HepG2 (cell line): ENCODE data around the gene ANKRD35. TPM values are rescaled to one million over a fixed set of nuclear protein-coding genes. Genes with fewer than 3 reads are reported as not detected.

Experiments used
- ATF1 ChIP-seq: IDR thresholded peaks from 2 replicates; pipeline ENCODE4 v1.6.1; 2016; ENCODE audit warnings: mild to moderate bottlenecking, control low read depth
- DDIT3 ChIP-seq: sonication (generic); formaldehyde crosslinking; IDR thresholded peaks from 2 replicates; pipeline ENCODE4 v1.4.0; 2020; ENCODE audit warnings: mild to moderate bottlenecking, missing genetic modification reagents
- DR1 ChIP-seq: sonication (generic); formaldehyde crosslinking; IDR thresholded peaks from 2 replicates; pipeline ENCODE4 v1.8.0; 2021; ENCODE audit warnings: mild to moderate bottlenecking, missing genetic modification reagents, inconsistent platforms
- ELF3 ChIP-seq: IDR thresholded peaks from 2 replicates; pipeline ENCODE4 v1.6.1; 2016; ENCODE audit warnings: missing genetic modification reagents, missing compliant biosample characterization
- GFI1 ChIP-seq: sonication (generic); formaldehyde crosslinking; IDR thresholded peaks from 2 replicates; pipeline ENCODE4 v1.5.0; 2020; ENCODE audit warnings: missing genetic modification reagents, mild to moderate bottlenecking, borderline replicate concordance
- GLMP ChIP-seq: sonication (generic); formaldehyde crosslinking; IDR thresholded peaks from 2 replicates; pipeline ENCODE4 v1.9.0; 2021; ENCODE audit warnings: missing genetic modification reagents, mild to moderate bottlenecking, borderline replicate concordance
- HDAC6 ChIP-seq: fragments of 200-600 bp; sonication (generic); IDR thresholded peaks from 2 replicates; pipeline ENCODE4 v1.7.0; 2017; ENCODE audit warnings: mild to moderate bottlenecking, antibody characterized with exemption, low read length, low read depth
- HMG20A ChIP-seq: IDR thresholded peaks from 2 replicates; pipeline ENCODE4 v1.6.1; 2016; ENCODE audit warnings: borderline replicate concordance
- NPAS2 ChIP-seq: sonication (generic); formaldehyde crosslinking; IDR thresholded peaks from 2 replicates; pipeline ENCODE4 v1.8.0; 2022; ENCODE audit warnings: mild to moderate bottlenecking, missing genetic modification reagents, borderline replicate concordance
- NRL ChIP-seq: sonication (generic); formaldehyde crosslinking; IDR thresholded peaks from 2 replicates; pipeline ENCODE4 v1.5.0; 2020; ENCODE audit warnings: missing genetic modification reagents, mild to moderate bottlenecking, moderate library complexity, borderline replicate concordance
- PAX8 ChIP-seq: sonication (generic); formaldehyde crosslinking; IDR thresholded peaks from 2 replicates; pipeline ENCODE4 v1.8.0; 2022; ENCODE audit warnings: mild to moderate bottlenecking, missing genetic modification reagents, borderline replicate concordance
- PHF5A ChIP-seq: IDR thresholded peaks from one replicate; pipeline ENCODE4 v1.6.1; 2018; ENCODE audit warnings: low read depth, missing genetic modification reagents; ENCODE audit not compliant: unreplicated experiment
- SMC3 ChIP-seq: IDR thresholded peaks from 2 replicates; pipeline ENCODE4 v1.6.1; 2011; ENCODE audit warnings: low read length, improper control_type of control experiment
- TIGD3 ChIP-seq: sonication (generic); formaldehyde crosslinking; IDR thresholded peaks from 2 replicates; pipeline ENCODE4 v1.5.1; 2020; ENCODE audit warnings: mild to moderate bottlenecking, missing genetic modification reagents, borderline replicate concordance
- TSC22D2 ChIP-seq: sonication (generic); formaldehyde crosslinking; IDR thresholded peaks from 2 replicates; pipeline ENCODE4 v1.5.1; 2020; ENCODE audit warnings: missing genetic modification reagents, mild to moderate bottlenecking, borderline replicate concordance
- ZBTB38 ChIP-seq: sonication (generic); formaldehyde crosslinking; IDR thresholded peaks from 2 replicates; pipeline ENCODE4 v1.5.1; 2020; ENCODE audit warnings: mild to moderate bottlenecking, missing genetic modification reagents
- ZFP62 ChIP-seq: sonication (generic); formaldehyde crosslinking; IDR thresholded peaks from 2 replicates; pipeline ENCODE4 v1.4.0; 2020; ENCODE audit warnings: missing genetic modification reagents
- ZFX ChIP-seq: sonication (generic); formaldehyde crosslinking; IDR thresholded peaks from 2 replicates; pipeline ENCODE4 v1.4.0; 2020; ENCODE audit warnings: mild to moderate bottlenecking, low read depth, missing genetic modification reagents, moderate library complexity
- ZMAT5 ChIP-seq: sonication (generic); formaldehyde crosslinking; IDR thresholded peaks from 2 replicates; pipeline ENCODE4 v1.5.0; 2020; ENCODE audit warnings: mild to moderate bottlenecking, low read depth, missing genetic modification reagents, borderline replicate concordance
- ZNF180 ChIP-seq: sonication (generic); formaldehyde crosslinking; IDR thresholded peaks from 2 replicates; pipeline ENCODE4 v1.4.0; 2020; ENCODE audit warnings: low read depth, missing genetic modification reagents, borderline replicate concordance
- ZNF224 ChIP-seq: sonication (generic); formaldehyde crosslinking; IDR thresholded peaks from 2 replicates; pipeline ENCODE4 v1.5.0; 2020; ENCODE audit warnings: mild to moderate bottlenecking, missing genetic modification reagents
- ZNF33A ChIP-seq: sonication (generic); formaldehyde crosslinking; IDR thresholded peaks from 2 replicates; pipeline ENCODE4 v1.5.1; 2020; ENCODE audit warnings: missing genetic modification reagents, mild to moderate bottlenecking, moderate library complexity, borderline replicate concordance
- ZNF574 ChIP-seq: sonication (generic); formaldehyde crosslinking; IDR thresholded peaks from 2 replicates; pipeline ENCODE4 v1.4.0; 2020; ENCODE audit warnings: missing genetic modification reagents
- ZNF674 ChIP-seq: sonication (generic); formaldehyde crosslinking; IDR thresholded peaks from 2 replicates; pipeline ENCODE4 v1.5.0; 2020; ENCODE audit warnings: low read depth, mild to moderate bottlenecking, missing genetic modification reagents
- ZNF709 ChIP-seq: sonication (generic); formaldehyde crosslinking; IDR thresholded peaks from 2 replicates; pipeline ENCODE4 v1.5.0; 2020; ENCODE audit warnings: mild to moderate bottlenecking, missing genetic modification reagents
- polyA plus RNA-seq, 8 experiments: library from polyadenylated mRNA; depleted of rRNA in 3 of 8; stranded (reverse) in 7 of 8; unstranded in 1 of 8; fragments of >200 nt; fragmentation: Illumina TruSeq in 4 of 8; extraction: Trizol in 4 of 8; gene quantifications; 2 replicates each; pipeline versions ENCODE4 v1.2.1 to v1.2.3, GENCODE V29; 2011 to 2016; ENCODE audit warnings: low read depth in 4 of 8, missing spikeins in 1 of 8, mixed read lengths in 1 of 8; ENCODE audit not compliant: insufficient read depth in 1 of 8
- total RNA-seq, 5 experiments: library from RNA; depleted of rRNA; stranded (reverse); fragments of >200 nt; fragmentation: Illumina TruSeq; extraction: Trizol; gene quantifications; 2 replicates each; pipeline ENCODE4 v1.2.3, GENCODE V29; 2016; ENCODE audit warnings: low read depth in 1 of 5

The ANKRD35 gene
- total and polyA plus RNA-seq, 2 of the 13 experiments (the other 11 are each of a cell fraction or from before 2014, with no cell fraction given), result 0.02 TPM; not detected in 1

GRCh38 chr1:145845514-145846161 is 40.0 kb downstream of the ANKRD35 start, which contains the start of gene NUDT17 (continued):
- TF ChIP-seq GFI1, result no peak
- TF ChIP-seq NRL (CRISPR knock-in tag), result peak; percentile 65; the same call in 1 of the 2 replicates
- TF ChIP-seq ZNF674 (CRISPR knock-in tag), result no peak; the same call in 1 of the 2 replicates
- no peak for TF ChIP-seq TIGD3
- TF ChIP-seq PAX8 (CRISPR knock-in tag), result no peak
- TF ChIP-seq ZNF224, result no peak
- no peak for TF ChIP-seq ZNF33A (CRISPR knock-in tag)
- TF ChIP-seq ZNF709 (CRISPR knock-in tag), result no peak
- TF ChIP-seq GLMP (CRISPR knock-in tag), result no peak
- no peak for TF ChIP-seq HMG20A (CRISPR knock-in tag)
- no peak for TF ChIP-seq ZFP62 (CRISPR knock-in tag)
- TF ChIP-seq SMC3, result no peak
- no peak for TF ChIP-seq TSC22D2 (CRISPR knock-in tag)
- TF ChIP-seq ZNF574 (CRISPR knock-in tag), result peak; percentile 51; the same call in 1 of the 2 replicates
- no peak for TF ChIP-seq ZMAT5 (CRISPR knock-in tag)
- no peak for TF ChIP-seq NPAS2 (CRISPR knock-in tag)
- TF ChIP-seq ELF3 (CRISPR knock-in tag), result peak; percentile 56; the same call in 1 of the 2 replicates
- TF ChIP-seq HDAC6, result no peak
- no peak for TF ChIP-seq ZNF180
- no peak for TF ChIP-seq ATF1 (CRISPR knock-in tag)
- peak; percentile 82 for TF ChIP-seq ZFX (CRISPR knock-in tag)
- TF ChIP-seq DR1 (CRISPR knock-in tag), result no peak
- peak; percentile 2; the same call in 1 of the 2 replicates for TF ChIP-seq ZBTB38 (CRISPR knock-in tag)
- no peak for TF ChIP-seq DDIT3 (CRISPR knock-in tag)
- no peak for TF ChIP-seq PHF5A
